Inflammatory macrophage treated with lipopolysaccharide for 4 hours (primary cell): ENCODE data around the gene RHBDD2.
"Not testable (repeated sequence)": the region's sequence is repeated elsewhere in the genome, so short reads cannot be mapped to it uniquely, and the experiment has no call there.

Experiments used
- DNase-seq: peaks from one replicate; pipeline ENCODE4 v3.0.0-alpha.2; 2020

The RHBDD2 gene

GRCh38 chr7:75889826-75890225 is 11.0 kb downstream of the RHBDD2 start:
- no peak for DNase-seq

- DNase-seq = not testable (repeated sequence)
Observed at GRCh38 chr7:75891237-75891636, 12.4 kb downstream of the RHBDD2 start.

GRCh38 chr7:75891815-75892411 is 13.1 kb downstream of the RHBDD2 start:
- no peak for DNase-seq

GRCh38 chr7:75892634-75893272 is 13.9 kb downstream of the RHBDD2 start:
- no peak for DNase-seq

- no peak for DNase-seq
Observed at GRCh38 chr7:75896803-75897327, 18.0 kb downstream of the RHBDD2 start.

DNA sequence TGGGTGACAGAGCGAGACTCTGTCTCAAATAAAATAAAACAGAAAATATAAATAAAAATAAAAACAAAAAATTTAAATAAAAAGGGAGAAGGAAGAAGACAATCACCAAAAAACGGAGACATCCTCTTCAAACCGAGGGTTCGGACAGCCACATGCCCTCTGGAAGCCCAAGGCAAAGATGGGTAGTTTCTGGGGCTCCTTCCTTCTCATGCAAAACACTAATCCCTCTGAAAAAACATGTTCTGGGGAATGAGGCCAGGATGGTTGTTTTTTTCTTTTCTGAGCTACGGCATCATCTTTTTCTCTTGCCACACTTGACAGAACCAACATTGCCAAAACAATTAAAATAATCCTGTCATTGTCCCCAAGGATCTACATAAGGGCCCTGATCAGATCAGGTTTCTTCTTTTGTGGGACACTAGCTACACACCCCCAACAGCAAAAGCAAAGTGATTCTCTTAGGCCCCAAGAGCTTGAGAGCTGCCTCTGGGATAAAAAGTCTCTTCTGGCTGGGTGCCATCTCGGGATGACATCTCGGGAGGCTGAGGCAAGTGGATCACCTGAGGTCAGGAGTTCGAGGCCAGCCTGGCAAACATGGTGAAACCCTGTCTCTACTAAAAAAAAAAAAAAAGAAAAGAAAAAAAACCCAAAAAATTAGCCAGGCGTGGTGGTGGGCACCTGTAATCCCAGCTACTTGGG is 21.9 kb downstream of the RHBDD2 start:
- no peak for DNase-seq

- DNase-seq = peak; percentile 83
Observed at GRCh38 chr7:75905785-75906604, 27.2 kb downstream of the RHBDD2 start.

DNA sequence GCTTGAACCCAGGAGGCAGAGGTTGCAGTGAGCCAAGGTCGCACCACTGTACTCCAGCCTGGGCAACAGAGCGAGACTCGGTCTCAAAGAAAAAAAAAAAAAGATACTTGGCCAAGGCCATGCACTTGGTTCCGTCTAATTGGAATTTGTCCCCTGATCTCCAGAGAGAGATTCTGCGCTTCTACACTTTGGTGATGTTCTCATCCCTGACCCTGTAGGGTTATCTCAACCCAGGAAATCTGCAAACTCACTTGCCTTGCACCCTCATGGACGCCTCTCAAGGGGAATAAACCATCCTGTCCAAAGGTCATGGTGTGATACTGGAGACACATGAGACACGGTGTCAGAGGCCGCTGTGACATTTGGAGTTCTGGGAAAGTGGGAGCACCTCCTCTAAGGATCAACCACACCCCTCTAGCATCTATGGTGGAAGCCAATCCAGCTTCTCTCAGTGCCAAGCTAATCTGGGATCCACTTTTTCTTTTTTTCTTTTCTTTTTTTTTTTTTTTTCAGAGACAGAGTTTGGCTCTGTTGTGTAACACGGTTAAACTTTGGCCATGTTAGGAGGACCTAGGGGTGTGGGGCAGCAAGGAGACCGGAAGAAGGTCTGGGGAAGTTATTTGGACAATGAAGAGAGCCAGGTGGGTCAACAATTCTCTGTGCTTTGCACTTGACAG is 28.3 kb downstream of the RHBDD2 start:
- no peak for DNase-seq

DNA sequence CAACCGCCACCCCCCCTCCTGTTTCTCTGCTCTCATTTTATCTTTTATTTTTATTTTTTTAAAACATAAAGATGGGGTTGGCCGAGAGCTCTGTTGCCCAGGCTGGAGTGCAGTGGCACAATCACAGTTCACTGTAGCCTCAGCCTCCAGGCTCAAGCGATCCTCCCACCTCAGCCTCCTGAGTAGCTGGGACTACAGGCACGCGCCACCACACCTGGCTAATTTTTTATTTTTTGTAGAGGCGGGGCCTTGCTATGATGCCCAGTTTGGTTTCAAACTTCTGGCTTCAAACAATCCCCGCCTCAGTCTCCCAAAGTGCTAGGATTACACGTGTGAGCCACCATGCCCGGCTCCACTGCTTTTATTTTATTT is 28.8 kb downstream of the RHBDD2 start:
- DNase-seq = not testable (repeated sequence)

DNA sequence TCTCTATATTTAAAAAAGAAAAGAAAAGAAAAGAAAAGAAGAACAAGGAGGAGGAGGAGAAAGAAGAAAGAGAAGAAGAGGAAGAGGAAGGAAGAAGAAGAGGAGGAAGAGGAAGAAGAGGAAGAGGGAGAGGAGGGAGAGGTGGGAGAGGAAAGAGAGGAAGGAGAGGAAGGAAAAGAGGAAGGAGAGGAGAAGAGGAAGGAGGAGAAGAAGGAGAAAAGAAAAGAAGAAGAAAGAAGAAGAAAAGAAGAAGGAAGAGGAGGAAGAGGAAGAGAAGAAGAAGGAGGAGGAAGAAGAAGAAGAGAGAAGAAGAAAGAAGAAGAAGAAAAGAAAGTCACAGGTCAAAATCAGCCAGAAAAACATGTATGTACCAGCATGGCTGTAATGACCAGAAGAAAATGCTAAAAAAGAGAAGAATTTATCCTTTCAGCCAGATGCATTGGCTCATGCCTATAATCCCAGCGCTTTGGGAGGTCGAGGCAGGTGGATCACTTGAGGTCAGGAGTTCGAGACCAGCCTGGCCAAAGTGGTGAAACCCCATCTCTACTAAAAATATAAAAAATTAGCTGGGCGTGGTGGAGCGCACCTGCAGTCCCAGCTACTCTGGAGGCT is 30.8 kb downstream of the RHBDD2 start:
- no peak for DNase-seq

DNA sequence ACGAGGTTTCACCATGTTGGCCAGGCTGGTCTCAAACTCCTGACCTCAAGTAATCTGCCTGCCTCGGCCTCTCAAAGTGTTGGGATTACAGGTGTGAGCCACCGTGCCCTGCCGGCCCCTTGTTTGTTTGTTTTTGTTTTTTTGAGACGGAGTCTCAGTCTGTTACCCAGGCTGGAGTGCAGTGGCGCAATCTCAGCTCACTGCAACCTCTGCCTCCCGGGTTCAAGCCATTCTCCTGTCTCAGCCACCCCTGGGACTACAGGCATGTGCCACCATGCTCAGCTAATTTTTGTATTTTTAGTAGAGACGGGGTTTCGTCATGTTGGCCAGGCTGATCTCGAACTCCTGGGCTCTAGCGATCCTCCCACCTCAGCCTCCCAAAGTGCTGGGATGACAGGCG is 32.4 kb downstream of the RHBDD2 start:
- not testable (repeated sequence) for DNase-seq

- no peak for DNase-seq
Observed at GRCh38 chr7:75913437-75913836, 34.6 kb downstream of the RHBDD2 start.

GRCh38 chr7:75914169-75914654 is 35.4 kb downstream of the RHBDD2 start:
- DNase-seq = no peak

DNA sequence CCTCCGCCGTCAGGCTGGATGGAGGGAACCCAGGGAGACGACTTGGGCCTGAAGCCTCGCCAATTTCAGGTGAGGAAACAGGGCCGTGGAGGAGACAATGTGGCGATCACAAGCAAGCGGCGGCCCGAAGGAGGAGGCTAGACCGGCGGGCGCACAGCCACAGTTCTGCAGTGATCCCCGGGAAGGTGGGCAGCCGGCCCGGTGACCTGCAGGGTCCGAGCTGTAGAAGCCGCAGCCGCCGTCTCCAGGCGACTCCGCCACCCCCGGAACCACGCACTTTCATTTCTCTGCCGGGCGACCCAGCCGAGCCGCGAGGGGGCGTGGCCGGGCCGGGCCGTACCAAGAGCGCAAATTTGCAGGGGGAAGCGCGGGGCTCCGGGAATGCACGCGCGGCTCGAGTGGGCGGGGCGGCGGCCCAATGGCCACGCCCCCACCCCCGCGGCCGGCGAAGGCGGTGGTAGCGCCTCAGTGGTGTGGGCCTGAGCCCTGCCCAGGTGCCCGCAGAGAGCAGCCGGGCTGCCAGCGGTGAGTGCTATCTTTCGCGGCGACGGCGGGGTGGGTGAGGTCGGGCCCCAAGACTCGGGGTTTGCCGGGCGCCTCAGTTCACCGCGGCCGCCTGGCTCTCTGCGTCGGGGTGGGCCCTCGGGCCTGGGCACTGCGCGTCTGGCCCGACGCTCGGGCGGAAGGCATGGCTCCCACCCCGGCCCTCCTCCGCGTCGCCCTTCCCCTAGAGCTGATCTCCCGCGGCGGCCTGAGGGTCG is 36.0 kb downstream of the RHBDD2 start, which contains the start of gene POR:
POR (plus strand) TSS at position 501 of the 761 bp plus-strand sequence. CDS start 38,847 bp downstream, outside the sequence.
- DNase-seq = peak; percentile 93

- peak; percentile 15 for DNase-seq
Observed at GRCh38 chr7:75915416-75916156, 36.8 kb downstream of the RHBDD2 start.

- DNase-seq = peak; percentile 53
Observed at GRCh38 chr7:75916259-75916658, 37.4 kb downstream of the RHBDD2 start.

GRCh38 chr7:75916685-75917634 is 38.1 kb downstream of the RHBDD2 start:
- DNase-seq = no peak

GRCh38 chr7:75920431-75921161 is 41.8 kb downstream of the RHBDD2 start:
- DNase-seq = no peak
